ENCODE measurements around the gene NLGN4X.

Gene NLGN4X

DNA sequence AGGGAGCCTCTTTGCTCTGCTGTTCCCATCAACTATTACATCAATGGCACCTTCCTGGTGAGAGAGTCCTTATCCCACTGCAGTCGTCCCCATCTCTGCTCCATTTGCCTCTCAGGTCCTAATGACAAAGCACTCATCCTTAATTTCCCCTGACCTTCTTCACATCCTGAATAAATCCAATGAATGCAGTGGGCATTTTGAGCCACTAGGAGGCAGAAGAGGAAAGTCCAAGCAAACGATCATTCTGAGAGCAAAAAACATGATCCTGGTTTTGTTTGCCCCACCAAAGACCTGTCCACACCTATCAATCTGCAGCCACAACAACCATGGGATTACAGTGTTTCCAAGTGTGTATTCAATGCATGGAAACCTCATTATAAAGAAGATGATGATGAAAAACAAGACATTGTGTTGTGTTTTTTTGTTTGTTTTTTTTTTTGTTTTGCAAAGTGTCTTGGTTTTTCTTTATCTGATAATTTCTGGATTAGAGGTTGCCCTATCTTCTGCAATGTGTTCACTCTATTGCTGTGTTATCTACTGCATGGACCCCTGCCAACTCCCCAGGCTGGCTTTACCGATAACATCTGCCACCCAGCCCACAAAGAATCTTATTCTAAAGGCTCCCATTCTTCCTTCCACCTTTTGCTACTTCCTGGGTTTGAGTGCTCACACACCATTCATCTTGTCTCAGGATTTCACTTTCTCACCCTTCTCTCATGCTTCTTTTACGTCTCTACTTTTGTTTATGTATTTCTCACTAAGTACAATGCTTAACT, 207.2 kb downstream of the NLGN4X start:
- Histone ChIP-seq H3K27ac (no peak overlapping the region), H3K4me3 (no peak overlapping the region)
- TF ChIP-seq, protein P1, sequence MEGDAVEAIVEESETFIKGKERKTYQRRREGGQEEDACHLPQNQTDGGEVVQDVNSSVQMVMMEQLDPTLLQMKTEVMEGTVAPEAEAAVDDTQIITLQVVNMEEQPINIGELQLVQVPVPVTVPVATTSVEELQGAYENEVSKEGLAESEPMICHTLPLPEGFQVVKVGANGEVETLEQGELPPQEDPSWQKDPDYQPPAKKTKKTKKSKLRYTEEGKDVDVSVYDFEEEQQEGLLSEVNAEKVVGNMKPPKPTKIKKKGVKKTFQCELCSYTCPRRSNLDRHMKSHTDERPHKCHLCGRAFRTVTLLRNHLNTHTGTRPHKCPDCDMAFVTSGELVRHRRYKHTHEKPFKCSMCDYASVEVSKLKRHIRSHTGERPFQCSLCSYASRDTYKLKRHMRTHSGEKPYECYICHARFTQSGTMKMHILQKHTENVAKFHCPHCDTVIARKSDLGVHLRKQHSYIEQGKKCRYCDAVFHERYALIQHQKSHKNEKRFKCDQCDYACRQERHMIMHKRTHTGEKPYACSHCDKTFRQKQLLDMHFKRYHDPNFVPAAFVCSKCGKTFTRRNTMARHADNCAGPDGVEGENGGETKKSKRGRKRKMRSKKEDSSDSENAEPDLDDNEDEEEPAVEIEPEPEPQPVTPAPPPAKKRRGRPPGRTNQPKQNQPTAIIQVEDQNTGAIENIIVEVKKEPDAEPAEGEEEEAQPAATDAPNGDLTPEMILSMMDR (IDR thresholded peaks at IDR 0.05), result peak; percentile 20
- no peak for DNase-seq (ENCODE audit: low spot score)

DNA sequence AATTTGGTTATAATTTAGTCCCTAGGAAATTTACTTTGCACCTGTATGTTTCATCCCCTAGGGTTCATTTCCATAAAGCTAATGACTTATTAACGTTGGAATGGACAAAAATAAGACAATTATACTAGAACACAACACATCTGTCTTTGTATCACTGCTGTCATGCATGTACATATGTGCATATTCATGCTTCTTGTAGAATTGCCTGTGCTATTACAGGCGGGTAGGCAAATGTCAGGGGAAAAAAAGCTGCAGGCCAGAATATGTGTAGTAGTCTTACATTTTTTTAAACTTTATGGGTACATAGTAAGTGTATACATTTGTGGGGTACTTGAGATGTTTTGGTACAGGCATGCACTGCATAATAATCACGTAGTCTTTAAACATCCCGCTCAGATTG, 209.6 kb downstream of the NLGN4X start:
- DNase-seq (ENCODE audit: low spot score), result no peak
- Histone ChIP-seq H3K4me3 (no peak overlapping the region), H3K27ac (no peak overlapping the region)
- TF ChIP-seq, protein P1 (IDR thresholded peaks at IDR 0.05), result no peak

GRCh38 chrX:6015423-6015822, 213.2 kb downstream of the NLGN4X start:
- Histone ChIP-seq H3K27ac (no peak overlapping the region), H3K4me3 (no peak overlapping the region)
- no peak for DNase-seq (ENCODE audit: low spot score)
- TF ChIP-seq, protein P1 (IDR thresholded peaks at IDR 0.05), result no peak

DNA sequence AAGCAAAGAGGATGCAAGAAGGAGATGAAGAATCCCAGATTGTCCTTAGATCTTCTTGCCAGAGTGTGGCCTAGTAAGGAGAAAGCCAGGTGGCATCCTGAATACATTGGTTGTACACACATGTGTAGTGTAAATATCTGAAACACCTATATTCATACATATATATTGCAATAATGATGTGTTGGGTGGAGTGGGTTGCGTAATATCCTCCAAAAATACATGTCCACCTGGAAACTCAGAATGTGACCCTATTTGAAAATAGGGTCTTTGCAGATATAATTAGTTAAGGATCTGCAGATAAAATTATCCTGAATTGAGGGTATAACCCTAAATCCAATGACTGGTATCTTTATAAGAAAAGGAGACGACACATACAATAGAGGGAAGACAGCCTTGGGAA, 216.3 kb downstream of the NLGN4X start:
- TF ChIP-seq, protein P1 (IDR thresholded peaks at IDR 0.05), result no peak
- no peak overlapping the region for H3K4me3 ChIP-seq
- H3K27ac ChIP-seq, result no peak overlapping the region
- DNase-seq (ENCODE audit: low spot score), result no peak

DNA sequence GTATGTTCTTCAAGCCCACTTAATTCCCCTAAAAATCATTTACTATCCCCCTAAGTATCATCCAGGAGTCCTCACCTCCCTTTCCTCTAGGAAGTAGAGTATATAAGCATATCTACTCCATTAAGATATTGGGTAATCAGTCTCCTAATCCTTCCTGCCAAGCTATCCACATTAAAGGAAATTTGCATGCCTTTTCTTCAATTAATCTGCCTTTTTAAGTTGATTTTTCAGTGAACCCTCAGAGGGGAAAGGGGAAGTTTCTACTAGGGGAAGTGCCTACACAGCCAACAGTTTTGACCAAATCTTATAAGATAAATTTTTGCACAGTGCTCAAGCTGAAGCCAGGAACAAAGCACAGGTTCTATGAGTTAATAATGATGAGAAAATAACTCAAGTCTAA, 222.8 kb downstream of the NLGN4X start:
- Histone ChIP-seq H3K4me3 (no peak overlapping the region), H3K27ac (no peak overlapping the region)

DNA sequence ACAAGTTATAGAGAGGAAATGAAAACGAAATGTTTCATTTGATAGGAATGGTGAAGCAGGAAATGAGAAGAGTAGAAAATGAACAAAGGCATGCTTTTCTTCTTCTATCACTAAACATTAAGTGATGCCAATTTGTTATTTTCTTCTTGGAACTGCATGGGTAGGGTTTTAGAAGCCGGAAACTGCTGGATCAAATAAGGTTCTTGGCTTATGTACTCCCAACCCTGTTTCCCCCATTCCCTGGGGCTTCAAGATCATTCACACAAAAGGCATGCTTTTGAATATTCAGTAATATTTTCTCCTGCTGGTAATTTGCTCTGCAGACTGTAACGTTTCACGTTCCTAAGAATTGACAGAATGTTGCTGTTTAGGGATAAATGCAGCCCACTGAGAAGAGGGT, 224.1 kb downstream of the NLGN4X start:
- DNase-seq (ENCODE audit: low spot score), result no peak
- Histone ChIP-seq H3K4me3 (no peak overlapping the region), H3K27ac (no peak overlapping the region)
- TF ChIP-seq, protein P1 (IDR thresholded peaks at IDR 0.05), result no peak

More for the DNA sequence above, 222.8 kb downstream of the NLGN4X start:
- TF ChIP-seq, protein P1 (IDR thresholded peaks at IDR 0.05), result no peak
- DNase-seq (ENCODE audit: low spot score), result no peak

DNA sequence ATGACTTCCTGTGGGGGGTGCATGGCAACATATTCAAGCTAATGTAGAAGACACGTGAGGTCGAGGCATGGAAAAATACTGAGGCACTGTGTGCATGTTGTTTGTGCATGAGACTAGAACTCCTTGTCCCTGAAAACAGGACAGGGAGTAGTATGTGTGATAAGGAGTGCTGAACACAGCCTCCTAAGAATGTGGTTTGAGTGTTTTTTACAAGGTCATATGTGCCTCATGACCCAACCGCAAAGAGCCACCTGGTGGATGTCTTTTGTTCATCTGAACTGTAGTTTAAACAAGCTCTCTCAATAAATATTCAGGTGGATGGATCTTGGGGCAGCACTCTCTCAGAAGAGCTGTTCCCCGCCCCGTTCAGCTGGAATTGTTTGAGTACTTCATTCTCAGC, 226.6 kb downstream of the NLGN4X start:
- no peak overlapping the region for H3K4me3 ChIP-seq
- TF ChIP-seq, protein P1 (IDR thresholded peaks at IDR 0.05), result no peak
- no peak overlapping the region for H3K27ac ChIP-seq
- DNase-seq (ENCODE audit: low spot score), result no peak
